Panc1 (cell line): ENCODE results near the gene KLHL2. TPM values are rescaled to one million over a fixed set of nuclear protein-coding genes. Genes with fewer than 3 reads are reported as not detected.

Source experiments
- ATAC-seq: fragments of 200-7000 bp; cut with Tn5 transposase; 2 replicates; pipeline ENCODE4 v1.9.1; 2020; ENCODE audit warnings: mild to moderate bottlenecking, moderate library complexity
- BruUV-seq: library from RNA; stranded (reverse); fragments of 400-500 nt; replicated peaks from 2 replicates; lab custom pipeline; 2021; lab: Mats Ljungman, UMichigan
- CTCF ChIA-PET: fragments of 300-600 bp; sonication (Branson Sonifier 250); formaldehyde crosslinking; loops from one replicate; lab custom pipeline; 2022; ENCODE audit warnings: antibody characterized with exemption; lab: Charles Lee
- POLR2A ChIA-PET: fragments of 300-600 bp; sonication (Branson Sonifier 250); formaldehyde crosslinking; loops from one replicate; lab custom pipeline; 2022; ENCODE audit warnings: antibody characterized with exemption; lab: Charles Lee
- DNase-seq: peaks from one replicate; pipeline ENCODE4 v3.0.0-alpha.2; 2010; ENCODE audit warnings: low read depth, low spot score
- H3K27ac ChIP-seq: 2 replicates; pipeline ENCODE4 v1.5.1; 2011; ENCODE audit warnings: mild to moderate bottlenecking, low read length, inconsistent platforms
- H3K27me3 ChIP-seq: fragments of 200-500 bp; sonication (Bioruptor generic); 2 replicates; pipeline ENCODE4 v1.6.0; 2014; ENCODE audit warnings: low read length, inconsistent platforms; ENCODE audit not compliant: control insufficient read depth, insufficient read depth
- H3K36me3 ChIP-seq: fragments of 200-500 bp; sonication (Bioruptor generic); 2 replicates; pipeline ENCODE4 v1.5.1; 2014; ENCODE audit warnings: inconsistent platforms, mild to moderate bottlenecking, low read length, moderate library complexity; ENCODE audit not compliant: control insufficient read depth, insufficient read depth
- H3K4me1 ChIP-seq: 2 replicates; pipeline ENCODE4 v1.5.1; 2011; ENCODE audit warnings: inconsistent platforms, mild to moderate bottlenecking, low read length, moderate library complexity; ENCODE audit not compliant: control insufficient read depth, insufficient read depth
- H3K4me3 ChIP-seq, 2 experiments: 2 replicates each; pipeline ENCODE4 v1.5.1; 2011 to 2012; ENCODE audit warnings: low read depth in 2 of 2, low read length in 2 of 2, mild to moderate bottlenecking in 2 of 2, inconsistent platforms in 1 of 2, moderate library complexity in 1 of 2
- H3K9me3 ChIP-seq: fragments of 200-500 bp; sonication (Bioruptor generic); 2 replicates; pipeline ENCODE4 v1.5.1; 2014; ENCODE audit warnings: low read depth, mild to moderate bottlenecking, inconsistent platforms, low read length, moderate library complexity; ENCODE audit not compliant: control insufficient read depth, insufficient read depth
- POLR2AphosphoS5 ChIP-seq: IDR thresholded peaks from 2 replicates; pipeline ENCODE4 v1.6.1; 2012; ENCODE audit warnings: mild to moderate bottlenecking, low read depth, low read length, moderate library complexity
- SIN3A ChIP-seq: IDR thresholded peaks from 2 replicates; pipeline ENCODE4 v1.6.1; 2012; ENCODE audit warnings: low read depth, mild to moderate bottlenecking, low read length, moderate library complexity, borderline replicate concordance; ENCODE audit not compliant: insufficient read depth
- TCF7L2 ChIP-seq: IDR thresholded peaks from 2 replicates; pipeline ENCODE4 v1.6.1; 2011; ENCODE audit warnings: mild to moderate bottlenecking, low read depth, low read length, inconsistent platforms
- in situ Hi-C: cut with HindIII; loops from 2 replicates; pipeline ENCODE4 v1.10.0; 2016; ENCODE audit warnings: low sequenced_read_pairs, low pct_unique_long_range_greater_than_20kb
- intact Hi-C: fragments of 100-400 bp; cut with micrococcal nuclease; formaldehyde crosslinking; loops from one replicate; pipeline ENCODE4 v1.10.0; 2022; ENCODE audit not compliant: unreplicated experiment
- total RNA-seq: library from RNA; stranded (reverse); gene quantifications from one replicate; pipeline ENCODE4 v1.2.1, GENCODE V29; 2021; ENCODE audit not compliant: unreplicated experiment
- TF ChIP-seq, protein P1 (sequence below), 2 experiments: IDR thresholded peaks; 2 replicates each; pipeline ENCODE4 v1.6.1; 2011 to 2012; ENCODE audit warnings: low read depth in 2 of 2, control low read depth in 1 of 2, low read length in 1 of 2, mild to moderate bottlenecking in 1 of 2, moderate library complexity in 1 of 2; ENCODE audit not compliant: insufficient read depth in 1 of 2
- TF ChIP-seq, protein P2 (sequence below): fragments of 450-650 bp; IDR thresholded peaks from 2 replicates; pipeline ENCODE4 v1.5.1; 2017; ENCODE audit warnings: mild to moderate bottlenecking

Gene KLHL2
- total RNA-seq, 1 experiment from 2014 or later, result 17.4 TPM

DNA sequence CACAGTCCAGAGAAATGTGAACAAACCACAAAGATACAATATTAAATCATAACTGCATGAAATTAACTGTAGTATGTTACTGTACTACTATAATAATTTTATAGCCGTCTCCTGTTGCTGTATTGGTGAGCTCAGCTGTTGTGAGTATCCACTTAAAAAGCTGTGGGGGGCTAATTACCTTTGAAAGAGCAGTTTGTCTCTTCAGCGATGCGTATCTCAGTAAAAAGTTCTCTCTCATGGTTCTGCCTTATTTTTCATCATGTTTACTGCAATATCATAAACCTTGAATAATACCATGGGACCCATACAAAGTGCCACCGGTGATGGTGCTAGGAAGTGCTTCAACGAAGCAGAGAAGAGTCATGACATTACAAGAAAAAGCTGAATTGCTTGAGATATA is 111.7 kb downstream of the KLHL2 start:
- Histone ChIP-seq H3K9me3 (no peaks in the 10 kb centered on the region), H3K27ac (no peak overlapping the region), H3K27me3 (no peaks in the 10 kb centered on the region), H3K4me3 (no peak overlapping the region), H3K36me3 (no peaks in the 10 kb centered on the region; the same call in 1 of the 2 replicates), H3K4me1 (no peaks in the 10 kb centered on the region)
- no peak for TF ChIP-seq TCF7L2
- TF ChIP-seq, protein P1, sequence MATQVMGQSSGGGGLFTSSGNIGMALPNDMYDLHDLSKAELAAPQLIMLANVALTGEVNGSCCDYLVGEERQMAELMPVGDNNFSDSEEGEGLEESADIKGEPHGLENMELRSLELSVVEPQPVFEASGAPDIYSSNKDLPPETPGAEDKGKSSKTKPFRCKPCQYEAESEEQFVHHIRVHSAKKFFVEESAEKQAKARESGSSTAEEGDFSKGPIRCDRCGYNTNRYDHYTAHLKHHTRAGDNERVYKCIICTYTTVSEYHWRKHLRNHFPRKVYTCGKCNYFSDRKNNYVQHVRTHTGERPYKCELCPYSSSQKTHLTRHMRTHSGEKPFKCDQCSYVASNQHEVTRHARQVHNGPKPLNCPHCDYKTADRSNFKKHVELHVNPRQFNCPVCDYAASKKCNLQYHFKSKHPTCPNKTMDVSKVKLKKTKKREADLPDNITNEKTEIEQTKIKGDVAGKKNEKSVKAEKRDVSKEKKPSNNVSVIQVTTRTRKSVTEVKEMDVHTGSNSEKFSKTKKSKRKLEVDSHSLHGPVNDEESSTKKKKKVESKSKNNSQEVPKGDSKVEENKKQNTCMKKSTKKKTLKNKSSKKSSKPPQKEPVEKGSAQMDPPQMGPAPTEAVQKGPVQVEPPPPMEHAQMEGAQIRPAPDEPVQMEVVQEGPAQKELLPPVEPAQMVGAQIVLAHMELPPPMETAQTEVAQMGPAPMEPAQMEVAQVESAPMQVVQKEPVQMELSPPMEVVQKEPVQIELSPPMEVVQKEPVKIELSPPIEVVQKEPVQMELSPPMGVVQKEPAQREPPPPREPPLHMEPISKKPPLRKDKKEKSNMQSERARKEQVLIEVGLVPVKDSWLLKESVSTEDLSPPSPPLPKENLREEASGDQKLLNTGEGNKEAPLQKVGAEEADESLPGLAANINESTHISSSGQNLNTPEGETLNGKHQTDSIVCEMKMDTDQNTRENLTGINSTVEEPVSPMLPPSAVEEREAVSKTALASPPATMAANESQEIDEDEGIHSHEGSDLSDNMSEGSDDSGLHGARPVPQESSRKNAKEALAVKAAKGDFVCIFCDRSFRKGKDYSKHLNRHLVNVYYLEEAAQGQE (IDR thresholded peaks at IDR 0.05; ENCODE audit: insufficient read depth in 1 of 2, low read depth in 2 of 2, low read length in 1 of 2), result no peak
- in situ Hi-C loops (no loop called here), intact Hi-C loops (no loop called here)
- CTCF ChIA-PET, result no interaction called here
- no peak for DNase-seq
- BruUV-seq, result no TSS peak
- POLR2A ChIA-PET, result no interaction called here
- no peak for ATAC-seq

DNA sequence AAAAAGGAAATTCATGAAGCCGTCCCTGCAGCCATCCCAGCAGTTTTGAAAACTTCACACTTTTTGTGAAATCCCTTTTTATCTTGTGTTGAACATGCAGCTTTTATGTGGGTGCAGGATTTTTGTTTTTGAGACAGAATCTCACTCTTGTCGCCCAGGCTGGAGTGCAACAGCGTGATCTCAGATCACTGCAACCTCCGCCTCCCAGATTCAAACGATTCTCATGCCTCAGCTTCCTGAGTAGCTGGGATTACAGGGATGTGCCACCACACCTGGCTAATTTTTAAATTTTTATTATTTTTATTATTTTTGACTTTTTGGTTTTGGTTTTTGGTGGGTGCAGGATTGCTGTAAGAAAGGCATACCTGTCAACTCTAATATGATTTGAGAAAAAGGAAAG is 112.1 kb downstream of the KLHL2 start:
- Histone ChIP-seq H3K36me3 (no peaks in the 10 kb centered on the region; the same call in 1 of the 2 replicates), H3K9me3 (no peaks in the 10 kb centered on the region), H3K4me1 (no peaks in the 10 kb centered on the region), H3K27me3 (no peaks in the 10 kb centered on the region), H3K27ac (no peak overlapping the region), H3K4me3 (no peak overlapping the region)
- no peak for DNase-seq
- ATAC-seq, result no peak
- intact Hi-C loops (no loop called here), in situ Hi-C loops (no loop called here)
- no peak for TF ChIP-seq SIN3A
- TF ChIP-seq, protein P2, sequence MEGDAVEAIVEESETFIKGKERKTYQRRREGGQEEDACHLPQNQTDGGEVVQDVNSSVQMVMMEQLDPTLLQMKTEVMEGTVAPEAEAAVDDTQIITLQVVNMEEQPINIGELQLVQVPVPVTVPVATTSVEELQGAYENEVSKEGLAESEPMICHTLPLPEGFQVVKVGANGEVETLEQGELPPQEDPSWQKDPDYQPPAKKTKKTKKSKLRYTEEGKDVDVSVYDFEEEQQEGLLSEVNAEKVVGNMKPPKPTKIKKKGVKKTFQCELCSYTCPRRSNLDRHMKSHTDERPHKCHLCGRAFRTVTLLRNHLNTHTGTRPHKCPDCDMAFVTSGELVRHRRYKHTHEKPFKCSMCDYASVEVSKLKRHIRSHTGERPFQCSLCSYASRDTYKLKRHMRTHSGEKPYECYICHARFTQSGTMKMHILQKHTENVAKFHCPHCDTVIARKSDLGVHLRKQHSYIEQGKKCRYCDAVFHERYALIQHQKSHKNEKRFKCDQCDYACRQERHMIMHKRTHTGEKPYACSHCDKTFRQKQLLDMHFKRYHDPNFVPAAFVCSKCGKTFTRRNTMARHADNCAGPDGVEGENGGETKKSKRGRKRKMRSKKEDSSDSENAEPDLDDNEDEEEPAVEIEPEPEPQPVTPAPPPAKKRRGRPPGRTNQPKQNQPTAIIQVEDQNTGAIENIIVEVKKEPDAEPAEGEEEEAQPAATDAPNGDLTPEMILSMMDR, result no peak
- POLR2A ChIA-PET, result no interaction called here
- CTCF ChIA-PET, result no interaction called here
- BruUV-seq, result no TSS peak

DNA sequence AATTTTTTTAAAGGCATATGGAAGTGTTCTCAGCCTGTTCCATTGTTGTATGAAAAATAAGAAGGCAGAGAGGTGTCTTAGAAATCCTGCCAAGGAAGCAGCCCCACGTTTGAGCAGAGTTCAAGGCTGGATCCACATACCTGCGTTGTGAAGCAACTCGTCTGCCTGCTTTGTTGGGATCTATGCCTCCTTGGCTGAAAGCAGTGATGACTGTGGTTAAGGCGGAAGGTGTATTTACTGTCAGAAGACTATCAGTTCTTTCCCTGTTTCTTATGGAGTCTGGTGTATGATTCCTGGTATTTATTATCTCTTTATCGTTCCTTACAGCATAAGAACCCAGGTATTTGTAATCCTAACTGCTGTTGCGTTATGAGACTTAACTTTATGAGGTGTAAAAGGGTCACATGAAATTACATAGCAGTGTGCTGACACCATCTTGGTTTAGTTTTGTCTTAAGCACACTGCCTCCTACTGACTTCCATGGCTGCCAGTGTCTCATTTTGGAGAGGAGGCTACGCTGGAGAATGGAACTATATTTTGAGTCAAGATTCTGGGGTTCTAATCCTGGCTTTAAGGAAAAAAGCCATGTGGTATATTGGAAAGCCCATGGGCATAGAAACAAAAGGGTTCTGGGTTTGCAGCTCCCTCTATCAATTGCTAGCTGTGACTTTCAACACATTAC is 117.0 kb downstream of the KLHL2 start:
- Histone ChIP-seq H3K4me1 (no peaks in the 10 kb centered on the region; the same call in 1 of the 2 replicates), H3K36me3 (peaks cover 9% of the 10 kb centered on the region; the same call in 1 of the 2 replicates), H3K4me3 (no peak overlapping the region), H3K27me3 (no peaks in the 10 kb centered on the region), H3K9me3 (no peaks in the 10 kb centered on the region), H3K27ac (no peak overlapping the region)
- CTCF ChIA-PET, result no interaction called here
- BruUV-seq, result no TSS peak
- in situ Hi-C loops (no loop called here), intact Hi-C loops (loop anchor here (10.0 kb wide), 1 partner anchor 110 kb away; no protein-coding TSS in a partner anchor)
- no peak for ATAC-seq
- POLR2A ChIA-PET, result no interaction called here
- no peak for DNase-seq
- TF ChIP-seq POLR2AphosphoS5 (no peak), TCF7L2 (no peak), SIN3A (no peak)
- TF ChIP-seq, protein P2, result no peak
- TF ChIP-seq, protein P1 (IDR thresholded peaks at IDR 0.05; ENCODE audit: insufficient read depth in 1 of 2, low read depth in 2 of 2, low read length in 1 of 2), result no peak
